Uterus (tissue), 4 donors: ENCODE results near the gene HOXB2. TPM values are rescaled to one million over a fixed set of nuclear protein-coding genes. Genes with fewer than 3 reads are reported as not detected.

Source experiments
- DNase-seq, 2 donors: peaks; one replicate each; pipeline ENCODE4 v3.0.0-alpha.2; 2019 to 2020
- H3K27ac ChIP-seq, 2 donors: fragments of 200-600 bp; sonication (generic); 1 replicate in 1 of 2; 2 replicates in 1 of 2; pipeline ENCODE4 v1.5.1; 2016 to 2018
- H3K27me3 ChIP-seq, 2 donors: fragments of 200-600 bp; sonication (generic); one replicate each; pipeline ENCODE4 v1.5.1; 2018 to 2019; ENCODE audit warnings: control low read depth in 1 of 2
- H3K36me3 ChIP-seq, 2 donors: fragments of 200-600 bp; sonication (generic); one replicate each; pipeline ENCODE4 v1.5.1; 2019; ENCODE audit warnings: control low read depth in 1 of 2
- H3K4me1 ChIP-seq, 2 donors: fragments of 200-600 bp; sonication (generic); one replicate each; pipeline ENCODE4 v1.5.1; 2018 to 2019; ENCODE audit warnings: control low read depth in 1 of 2
- H3K4me3 ChIP-seq, 2 donors: fragments of 200-600 bp; sonication (generic); 1 replicate in 1 of 2; 2 replicates in 1 of 2; pipeline ENCODE4 v1.5.1; 2018 to 2019; ENCODE audit warnings: mild to moderate bottlenecking in 1 of 2
- H3K9me3 ChIP-seq, 2 donors: fragments of 200-600 bp; sonication (generic); one replicate each; pipeline ENCODE4 v1.5.1; 2019; ENCODE audit warnings: control low read depth in 1 of 2
- CTCF ChIP-seq, 4 experiments: fragments of 200-600 bp in 2 of 4; fragments of 450-650 bp in 2 of 4; sonication (generic) in 2 of 4; IDR thresholded peaks; one replicate each; pipeline ENCODE4 v1.5.1; 2016 to 2019; ENCODE audit warnings: antibody characterized with exemption in 4 of 4, mild to moderate bottlenecking in 2 of 4, moderate library complexity in 1 of 4
- POLR2A ChIP-seq, 2 donors: fragments of 450-650 bp; IDR thresholded peaks; one replicate each; pipeline ENCODE4 v1.6.1; 2016; ENCODE audit warnings: antibody characterized with exemption in 2 of 2, mild to moderate bottlenecking in 1 of 2, moderate library complexity in 1 of 2
- intact Hi-C: fragments of 100-400 bp; cut with DNase I; formaldehyde crosslinking; loops from one replicate; pipeline ENCODE4 v1.15.1; 2023; ENCODE audit warnings: low total_unique reads
- total RNA-seq, 4 donors: library from RNA; depleted of rRNA in 3 of 4; stranded (reverse); fragments of >200 nt in 3 of 4; gene quantifications; one replicate each; pipeline versions ENCODE4 v1.1.0 to v1.2.4, GENCODE V29; 2014 to 2023
- donor health status: DM: yes; HTN: yes; CAD: no.

HOXB2 gene
- total RNA-seq, 4 donors from 2014 or later = 4.6 to 24.4 (median 17.4) TPM

DNA sequence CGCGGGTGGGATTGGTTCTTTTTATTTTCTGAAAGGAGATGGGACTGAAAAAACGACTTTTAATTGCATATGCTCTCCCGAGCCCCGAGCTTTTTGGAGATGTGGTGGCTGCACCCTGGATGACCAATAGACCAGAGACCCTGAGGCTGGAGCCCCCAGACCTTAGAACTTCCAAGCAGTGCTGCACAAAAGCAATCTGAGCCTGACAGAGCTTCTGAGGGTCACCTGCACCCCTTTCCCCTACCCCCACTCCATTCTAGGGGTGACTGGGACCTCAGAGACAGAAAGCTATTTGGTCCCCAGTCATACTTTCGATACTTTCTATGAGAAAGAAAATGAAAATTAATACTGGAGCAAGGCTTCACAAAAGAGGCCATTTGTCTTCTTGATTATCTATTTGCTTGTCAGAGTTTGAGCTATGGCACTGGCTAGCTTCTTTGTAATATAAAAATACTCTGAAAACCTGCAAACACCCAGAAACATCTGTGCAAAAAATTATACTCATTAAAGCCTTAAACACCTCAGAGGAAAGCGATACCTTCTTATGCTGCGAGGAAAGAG is 29.7 kb upstream of the HOXB2 start:
- TF ChIP-seq POLR2A (IDR thresholded peaks at IDR 0.05) = no peak
- no peak for TF ChIP-seq CTCF (IDR thresholded peaks at IDR 0.05)
- H3K27me3 ChIP-seq = peaks cover 0 to 21% of the 10 kb centered on the region in 2 donors
- H3K4me1 ChIP-seq = peaks cover 0 to 4% of the 10 kb centered on the region in 2 donors
- no peaks in the 10 kb centered on the region for H3K36me3 ChIP-seq
- no peak overlapping the region for H3K27ac ChIP-seq
- DNase-seq = no peak
- no peak overlapping the region for H3K4me3 ChIP-seq
- intact Hi-C loops = no loop called here
- no peaks in the 10 kb centered on the region for H3K9me3 ChIP-seq

GRCh38 chr17:48571826-48572417 is 27.0 kb upstream of the HOXB2 start:
- peak overlapping the region in 1 of 2 donors; percentile 34 for H3K27ac ChIP-seq
- no peak overlapping the region for H3K4me3 ChIP-seq
- no peak for DNase-seq
- H3K4me1 ChIP-seq = peaks cover 0 to 4% of the 10 kb centered on the region in 2 donors
- H3K27me3 ChIP-seq = peaks cover 0 to 27% of the 10 kb centered on the region in 2 donors
- intact Hi-C loops = no loop called here
- H3K9me3 ChIP-seq = no peaks in the 10 kb centered on the region
- no peak for TF ChIP-seq POLR2A (IDR thresholded peaks at IDR 0.05)
- TF ChIP-seq CTCF (IDR thresholded peaks at IDR 0.05) = no peak
- H3K36me3 ChIP-seq = no peaks in the 10 kb centered on the region

DNA sequence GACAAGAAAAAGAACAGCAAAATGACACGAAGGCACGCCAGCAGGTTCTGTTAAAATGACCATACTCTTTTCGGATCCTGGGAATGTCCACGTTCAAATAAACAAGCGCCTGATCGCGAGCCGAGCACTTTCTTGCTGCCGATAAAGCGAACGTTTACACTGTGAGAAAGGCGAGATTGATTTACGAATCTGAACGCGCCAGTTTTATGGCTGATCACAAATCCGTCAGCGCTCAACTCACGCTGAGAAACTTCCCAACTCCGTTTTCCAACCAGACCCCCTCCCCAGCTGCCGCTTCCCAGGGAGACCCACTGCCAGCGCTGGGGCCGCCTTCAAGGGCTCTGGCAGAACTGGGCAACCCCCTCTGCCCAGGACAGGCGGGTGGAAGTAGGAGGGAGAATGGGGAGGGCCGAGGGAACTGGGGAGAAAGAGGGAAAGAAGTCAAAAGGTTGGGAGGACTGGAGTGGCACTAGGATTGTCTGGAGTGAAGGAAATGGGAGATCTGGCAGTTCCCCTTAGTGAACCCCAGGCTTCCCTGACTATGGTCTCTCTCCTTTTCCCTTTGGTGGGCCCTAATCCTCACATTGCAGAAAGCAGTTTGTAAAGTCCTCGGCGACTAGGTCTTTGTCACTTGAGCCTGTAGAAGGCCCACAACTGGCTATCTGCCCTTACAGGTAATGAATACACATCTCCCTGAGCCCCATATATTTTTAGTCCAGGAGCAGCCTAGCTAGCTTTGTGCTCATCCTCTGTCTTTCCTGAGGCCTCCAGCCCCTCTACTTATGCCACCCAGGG is 26.3 kb upstream of the HOXB2 start:
- no peaks in the 10 kb centered on the region for H3K9me3 ChIP-seq
- no peak for DNase-seq
- TF ChIP-seq CTCF (IDR thresholded peaks at IDR 0.05) = no peak
- TF ChIP-seq POLR2A (IDR thresholded peaks at IDR 0.05) = no peak
- H3K36me3 ChIP-seq = no peaks in the 10 kb centered on the region
- H3K4me3 ChIP-seq = no peak overlapping the region
- no peaks in the 10 kb centered on the region for H3K4me1 ChIP-seq
- H3K27me3 ChIP-seq = peaks cover 0 to 24% of the 10 kb centered on the region in 2 donors
- peak overlapping the region in 1 of 2 donors; percentile 34 for H3K27ac ChIP-seq
- intact Hi-C loops = no loop called here

GRCh38 chr17:48570325-48571023 is 25.6 kb upstream of the HOXB2 start:
- Histone ChIP-seq H3K27me3 (peaks cover 0 to 19% of the 10 kb centered on the region in 2 donors), H3K4me1 (no peaks in the 10 kb centered on the region), H3K9me3 (no peaks in the 10 kb centered on the region), H3K4me3 (no peak overlapping the region), H3K36me3 (no peaks in the 10 kb centered on the region), H3K27ac (peak overlapping the region in 1 of 2 donors; percentile 24)
- no peak for TF ChIP-seq POLR2A (IDR thresholded peaks at IDR 0.05)
- no peak for TF ChIP-seq CTCF (IDR thresholded peaks at IDR 0.05)
- intact Hi-C loops = no loop called here
- no peak for DNase-seq
